Measurements from ENCODE around the gene NINL.

NINL gene

GRCh38 chr20:25407311-25408169, 177.8 kb downstream of the NINL start, which contains the start of gene GINS1:
Gene GINS1, plus strand, starts transcription at chr20:25407673. Its CDS starts 148 bp downstream, at chr20:25407821.
- peak; percentile 86 for DNase-seq (ENCODE audit: low spot score)

Data from germinal center (tissue), 1 donor.